ENCODE results near the gene MGRN1. TPM values are rescaled to one million over a fixed set of nuclear protein-coding genes. Genes with fewer than 3 reads are reported as not detected.
A peak's percentile ranks its signal among the peaks of the same experiment; 100 is the strongest.

MGRN1 gene
- total and polyA plus RNA-seq, 2 of the 13 experiments (the other 11 are each of a cell fraction or from before 2014, with no cell fraction given): 11.9 to 12.6 TPM

DNA sequence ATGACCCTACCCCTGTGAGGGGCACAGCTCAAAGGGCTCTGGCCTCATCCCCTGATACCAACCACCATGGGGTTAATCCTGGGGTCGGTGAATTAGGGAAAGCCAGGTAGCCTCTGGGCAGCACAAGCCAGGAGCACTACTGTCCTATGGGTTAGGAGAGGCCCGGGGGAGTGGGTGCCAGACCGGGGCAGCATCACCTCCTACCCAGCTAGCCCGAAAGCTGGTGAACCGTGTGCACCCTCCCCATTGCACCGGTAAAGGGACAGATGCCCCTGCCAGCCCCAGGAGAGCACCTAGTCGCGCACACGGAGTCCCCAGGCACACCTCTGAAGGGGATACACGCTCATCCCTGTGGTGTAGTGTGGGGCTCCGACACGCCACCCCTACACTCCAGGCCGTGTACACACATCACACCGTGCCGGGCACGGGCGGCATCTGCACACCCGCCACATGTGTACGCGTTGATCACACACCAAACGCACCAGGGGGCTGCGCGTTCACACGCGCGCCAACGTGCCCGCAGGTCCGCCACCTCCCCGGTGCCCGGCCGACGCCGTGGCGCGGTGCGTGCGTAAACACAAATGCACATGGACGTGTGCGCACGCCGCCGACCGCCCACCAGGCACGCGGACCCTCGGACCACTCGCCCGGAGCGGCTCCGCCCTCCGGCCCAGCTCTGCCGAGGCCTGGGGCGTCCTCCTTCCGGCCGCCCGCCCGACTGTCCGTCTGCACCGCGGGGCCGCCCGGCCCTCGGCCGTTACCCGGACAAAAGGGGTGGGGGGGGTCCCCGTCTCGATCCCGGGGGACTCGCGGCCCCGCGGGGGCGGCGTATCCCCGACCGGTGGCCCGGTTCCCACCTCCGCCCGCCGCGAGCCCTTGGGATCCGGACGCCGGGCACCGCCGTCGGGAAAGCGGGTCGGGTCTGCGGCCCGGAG lies 10.7 kb upstream of the MGRN1 start (continued):
- TF ChIP-seq, protein P1, sequence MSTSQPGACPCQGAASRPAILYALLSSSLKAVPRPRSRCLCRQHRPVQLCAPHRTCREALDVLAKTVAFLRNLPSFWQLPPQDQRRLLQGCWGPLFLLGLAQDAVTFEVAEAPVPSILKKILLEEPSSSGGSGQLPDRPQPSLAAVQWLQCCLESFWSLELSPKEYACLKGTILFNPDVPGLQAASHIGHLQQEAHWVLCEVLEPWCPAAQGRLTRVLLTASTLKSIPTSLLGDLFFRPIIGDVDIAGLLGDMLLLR (CRISPR knock-in tag; IDR thresholded peaks at IDR 0.05): peak; percentile 67; the same call in 1 of the 2 replicates
- TF ChIP-seq HOXA3 (CRISPR knock-in tag; IDR thresholded peaks at IDR 0.05): no peak
- TF ChIP-seq NR2C2 (CRISPR knock-in tag; IDR thresholded peaks at IDR 0.05; ENCODE audit: borderline replicate concordance): no peak
- TF ChIP-seq CC2D1A (CRISPR knock-in tag; IDR thresholded peaks at IDR 0.05): no peak
- peak; percentile 14; the same call in 1 of the 2 replicates for TF ChIP-seq ETV5 (CRISPR knock-in tag; IDR thresholded peaks at IDR 0.05; ENCODE audit: borderline replicate concordance)
- no peak for TF ChIP-seq BRD4 (CRISPR knock-in tag; IDR thresholded peaks at IDR 0.05)
- TF ChIP-seq RORA (CRISPR knock-in tag; IDR thresholded peaks at IDR 0.05): no peak
- TF ChIP-seq HNF4G (IDR thresholded peaks at IDR 0.05; ENCODE audit: borderline replicate concordance, low read depth, low read length): no peak
- TF ChIP-seq HNF4G (CRISPR knock-in tag; IDR thresholded peaks at IDR 0.05; ENCODE audit: borderline replicate concordance, low read depth): peak; percentile 35; the same call in 1 of the 2 replicates
- TF ChIP-seq, protein P2, sequence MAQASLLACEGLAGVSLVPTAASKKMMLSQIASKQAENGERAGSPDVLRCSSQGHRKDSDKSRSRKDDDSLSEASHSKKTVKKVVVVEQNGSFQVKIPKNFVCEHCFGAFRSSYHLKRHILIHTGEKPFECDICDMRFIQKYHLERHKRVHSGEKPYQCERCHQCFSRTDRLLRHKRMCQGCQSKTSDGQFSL (CRISPR knock-in tag; IDR thresholded peaks at IDR 0.05): peak; percentile 37; the same call in 1 of the 2 replicates
- TF ChIP-seq, protein P3, sequence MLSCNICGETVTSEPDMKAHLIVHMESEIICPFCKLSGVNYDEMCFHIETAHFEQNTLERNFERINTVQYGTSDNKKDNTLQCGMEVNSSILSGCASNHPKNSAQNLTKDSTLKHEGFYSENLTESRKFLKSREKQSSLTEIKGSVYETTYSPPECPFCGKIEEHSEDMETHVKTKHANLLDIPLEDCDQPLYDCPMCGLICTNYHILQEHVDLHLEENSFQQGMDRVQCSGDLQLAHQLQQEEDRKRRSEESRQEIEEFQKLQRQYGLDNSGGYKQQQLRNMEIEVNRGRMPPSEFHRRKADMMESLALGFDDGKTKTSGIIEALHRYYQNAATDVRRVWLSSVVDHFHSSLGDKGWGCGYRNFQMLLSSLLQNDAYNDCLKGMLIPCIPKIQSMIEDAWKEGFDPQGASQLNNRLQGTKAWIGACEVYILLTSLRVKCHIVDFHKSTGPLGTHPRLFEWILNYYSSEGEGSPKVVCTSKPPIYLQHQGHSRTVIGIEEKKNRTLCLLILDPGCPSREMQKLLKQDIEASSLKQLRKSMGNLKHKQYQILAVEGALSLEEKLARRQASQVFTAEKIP (CRISPR knock-in tag; IDR thresholded peaks at IDR 0.05; ENCODE audit: borderline replicate concordance): no peak
- TF ChIP-seq, protein P4, sequence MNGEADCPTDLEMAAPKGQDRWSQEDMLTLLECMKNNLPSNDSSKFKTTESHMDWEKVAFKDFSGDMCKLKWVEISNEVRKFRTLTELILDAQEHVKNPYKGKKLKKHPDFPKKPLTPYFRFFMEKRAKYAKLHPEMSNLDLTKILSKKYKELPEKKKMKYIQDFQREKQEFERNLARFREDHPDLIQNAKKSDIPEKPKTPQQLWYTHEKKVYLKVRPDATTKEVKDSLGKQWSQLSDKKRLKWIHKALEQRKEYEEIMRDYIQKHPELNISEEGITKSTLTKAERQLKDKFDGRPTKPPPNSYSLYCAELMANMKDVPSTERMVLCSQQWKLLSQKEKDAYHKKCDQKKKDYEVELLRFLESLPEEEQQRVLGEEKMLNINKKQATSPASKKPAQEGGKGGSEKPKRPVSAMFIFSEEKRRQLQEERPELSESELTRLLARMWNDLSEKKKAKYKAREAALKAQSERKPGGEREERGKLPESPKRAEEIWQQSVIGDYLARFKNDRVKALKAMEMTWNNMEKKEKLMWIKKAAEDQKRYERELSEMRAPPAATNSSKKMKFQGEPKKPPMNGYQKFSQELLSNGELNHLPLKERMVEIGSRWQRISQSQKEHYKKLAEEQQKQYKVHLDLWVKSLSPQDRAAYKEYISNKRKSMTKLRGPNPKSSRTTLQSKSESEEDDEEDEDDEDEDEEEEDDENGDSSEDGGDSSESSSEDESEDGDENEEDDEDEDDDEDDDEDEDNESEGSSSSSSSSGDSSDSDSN (CRISPR knock-in tag; IDR thresholded peaks at IDR 0.05): peak; percentile 61; the same call in 1 of the 2 replicates
- TF ChIP-seq, protein P5, sequence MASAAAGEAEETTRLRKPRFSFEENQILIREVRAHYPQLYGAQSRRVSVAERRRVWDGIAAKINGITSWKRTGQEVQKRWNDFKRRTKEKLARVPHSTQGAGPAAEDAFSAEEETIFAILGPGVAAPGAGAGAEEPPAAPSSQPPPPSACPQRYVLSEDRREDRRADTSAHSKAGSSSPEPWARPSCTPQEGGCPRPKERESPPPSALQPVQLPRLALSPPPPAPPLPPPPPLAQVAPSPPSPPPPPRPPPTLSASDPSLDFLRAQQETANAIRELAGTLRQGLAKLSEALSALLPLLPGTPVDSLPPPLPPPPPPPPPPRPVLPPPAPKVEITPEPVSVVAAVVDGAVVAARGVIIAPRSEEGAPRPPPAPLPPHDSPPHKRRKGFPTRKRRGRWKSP (CRISPR knock-in tag; IDR thresholded peaks at IDR 0.05): no peak
- TF ChIP-seq, protein P6, sequence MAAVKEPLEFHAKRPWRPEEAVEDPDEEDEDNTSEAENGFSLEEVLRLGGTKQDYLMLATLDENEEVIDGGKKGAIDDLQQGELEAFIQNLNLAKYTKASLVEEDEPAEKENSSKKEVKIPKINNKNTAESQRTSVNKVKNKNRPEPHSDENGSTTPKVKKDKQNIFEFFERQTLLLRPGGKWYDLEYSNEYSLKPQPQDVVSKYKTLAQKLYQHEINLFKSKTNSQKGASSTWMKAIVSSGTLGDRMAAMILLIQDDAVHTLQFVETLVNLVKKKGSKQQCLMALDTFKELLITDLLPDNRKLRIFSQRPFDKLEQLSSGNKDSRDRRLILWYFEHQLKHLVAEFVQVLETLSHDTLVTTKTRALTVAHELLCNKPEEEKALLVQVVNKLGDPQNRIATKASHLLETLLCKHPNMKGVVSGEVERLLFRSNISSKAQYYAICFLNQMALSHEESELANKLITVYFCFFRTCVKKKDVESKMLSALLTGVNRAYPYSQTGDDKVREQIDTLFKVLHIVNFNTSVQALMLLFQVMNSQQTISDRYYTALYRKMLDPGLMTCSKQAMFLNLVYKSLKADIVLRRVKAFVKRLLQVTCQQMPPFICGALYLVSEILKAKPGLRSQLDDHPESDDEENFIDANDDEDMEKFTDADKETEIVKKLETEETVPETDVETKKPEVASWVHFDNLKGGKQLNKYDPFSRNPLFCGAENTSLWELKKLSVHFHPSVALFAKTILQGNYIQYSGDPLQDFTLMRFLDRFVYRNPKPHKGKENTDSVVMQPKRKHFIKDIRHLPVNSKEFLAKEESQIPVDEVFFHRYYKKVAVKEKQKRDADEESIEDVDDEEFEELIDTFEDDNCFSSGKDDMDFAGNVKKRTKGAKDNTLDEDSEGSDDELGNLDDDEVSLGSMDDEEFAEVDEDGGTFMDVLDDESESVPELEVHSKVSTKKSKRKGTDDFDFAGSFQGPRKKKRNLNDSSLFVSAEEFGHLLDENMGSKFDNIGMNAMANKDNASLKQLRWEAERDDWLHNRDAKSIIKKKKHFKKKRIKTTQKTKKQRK (IDR thresholded peaks at IDR 0.05; ENCODE audit: low read length): no peak
- 0 out of 2 replicates have a peak, but pooled peaks have one; percentile 15 for TF ChIP-seq ZFY (CRISPR knock-in tag; IDR thresholded peaks at IDR 0.05)
- TF ChIP-seq SNAI1 (CRISPR knock-in tag; IDR thresholded peaks at IDR 0.05; ENCODE audit: borderline replicate concordance): no peak
- TF ChIP-seq, protein P7, sequence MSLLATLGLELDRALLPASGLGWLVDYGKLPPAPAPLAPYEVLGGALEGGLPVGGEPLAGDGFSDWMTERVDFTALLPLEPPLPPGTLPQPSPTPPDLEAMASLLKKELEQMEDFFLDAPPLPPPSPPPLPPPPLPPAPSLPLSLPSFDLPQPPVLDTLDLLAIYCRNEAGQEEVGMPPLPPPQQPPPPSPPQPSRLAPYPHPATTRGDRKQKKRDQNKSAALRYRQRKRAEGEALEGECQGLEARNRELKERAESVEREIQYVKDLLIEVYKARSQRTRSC (CRISPR knock-in tag; IDR thresholded peaks at IDR 0.05; ENCODE audit: low read depth): no peak

Data from HepG2 (cell line).